Measurements from ENCODE around the gene VGLL1.

DNA sequence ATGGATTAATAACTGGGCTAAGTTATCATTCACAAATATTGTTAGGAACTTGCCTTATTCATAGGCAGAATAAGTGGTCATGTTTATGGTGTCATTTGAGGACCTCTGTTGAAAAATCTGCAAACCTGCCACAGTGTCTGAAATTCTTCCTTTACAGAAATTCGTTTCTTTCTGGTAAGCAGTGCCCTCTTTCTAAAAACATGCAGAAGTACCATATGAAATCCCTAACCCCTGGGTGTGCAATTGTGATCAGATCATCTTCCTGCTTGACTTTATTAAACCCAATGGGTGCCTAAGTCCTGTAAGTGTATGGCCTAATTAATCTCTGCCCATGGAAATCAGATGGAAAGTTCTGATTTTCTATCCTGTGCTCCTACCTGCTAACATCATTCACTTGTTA is 39.0 kb upstream of the VGLL1 start:
- TF ChIP-seq, protein P1, sequence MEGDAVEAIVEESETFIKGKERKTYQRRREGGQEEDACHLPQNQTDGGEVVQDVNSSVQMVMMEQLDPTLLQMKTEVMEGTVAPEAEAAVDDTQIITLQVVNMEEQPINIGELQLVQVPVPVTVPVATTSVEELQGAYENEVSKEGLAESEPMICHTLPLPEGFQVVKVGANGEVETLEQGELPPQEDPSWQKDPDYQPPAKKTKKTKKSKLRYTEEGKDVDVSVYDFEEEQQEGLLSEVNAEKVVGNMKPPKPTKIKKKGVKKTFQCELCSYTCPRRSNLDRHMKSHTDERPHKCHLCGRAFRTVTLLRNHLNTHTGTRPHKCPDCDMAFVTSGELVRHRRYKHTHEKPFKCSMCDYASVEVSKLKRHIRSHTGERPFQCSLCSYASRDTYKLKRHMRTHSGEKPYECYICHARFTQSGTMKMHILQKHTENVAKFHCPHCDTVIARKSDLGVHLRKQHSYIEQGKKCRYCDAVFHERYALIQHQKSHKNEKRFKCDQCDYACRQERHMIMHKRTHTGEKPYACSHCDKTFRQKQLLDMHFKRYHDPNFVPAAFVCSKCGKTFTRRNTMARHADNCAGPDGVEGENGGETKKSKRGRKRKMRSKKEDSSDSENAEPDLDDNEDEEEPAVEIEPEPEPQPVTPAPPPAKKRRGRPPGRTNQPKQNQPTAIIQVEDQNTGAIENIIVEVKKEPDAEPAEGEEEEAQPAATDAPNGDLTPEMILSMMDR (IDR thresholded peaks at IDR 0.05; ENCODE audit: low read depth, low read length, missing input control) = no peak
- TF ChIP-seq TAF1 (conservative IDR thresholded peaks at IDR 0.05) (no peak), SP1 (IDR thresholded peaks at IDR 0.05) (no peak), RAD21 (IDR thresholded peaks at IDR 0.05) (no peak), EGR1 (IDR thresholded peaks at IDR 0.05; ENCODE audit: low read depth in 2 of 2) (no peak), GABPA (IDR thresholded peaks at IDR 0.05 in 1 of 2, conservative IDR thresholded peaks at IDR 0.05 in 1 of 2) (no peak), FOXA1 (IDR thresholded peaks at IDR 0.05) (no peak), JUND (IDR thresholded peaks at IDR 0.05) (no peak), RXRA (IDR thresholded peaks at IDR 0.05) (no peak)
- TF ChIP-seq, protein P2, sequence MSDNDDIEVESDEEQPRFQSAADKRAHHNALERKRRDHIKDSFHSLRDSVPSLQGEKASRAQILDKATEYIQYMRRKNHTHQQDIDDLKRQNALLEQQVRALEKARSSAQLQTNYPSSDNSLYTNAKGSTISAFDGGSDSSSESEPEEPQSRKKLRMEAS (IDR thresholded peaks at IDR 0.05) = no peak
- TF ChIP-seq, protein P3, sequence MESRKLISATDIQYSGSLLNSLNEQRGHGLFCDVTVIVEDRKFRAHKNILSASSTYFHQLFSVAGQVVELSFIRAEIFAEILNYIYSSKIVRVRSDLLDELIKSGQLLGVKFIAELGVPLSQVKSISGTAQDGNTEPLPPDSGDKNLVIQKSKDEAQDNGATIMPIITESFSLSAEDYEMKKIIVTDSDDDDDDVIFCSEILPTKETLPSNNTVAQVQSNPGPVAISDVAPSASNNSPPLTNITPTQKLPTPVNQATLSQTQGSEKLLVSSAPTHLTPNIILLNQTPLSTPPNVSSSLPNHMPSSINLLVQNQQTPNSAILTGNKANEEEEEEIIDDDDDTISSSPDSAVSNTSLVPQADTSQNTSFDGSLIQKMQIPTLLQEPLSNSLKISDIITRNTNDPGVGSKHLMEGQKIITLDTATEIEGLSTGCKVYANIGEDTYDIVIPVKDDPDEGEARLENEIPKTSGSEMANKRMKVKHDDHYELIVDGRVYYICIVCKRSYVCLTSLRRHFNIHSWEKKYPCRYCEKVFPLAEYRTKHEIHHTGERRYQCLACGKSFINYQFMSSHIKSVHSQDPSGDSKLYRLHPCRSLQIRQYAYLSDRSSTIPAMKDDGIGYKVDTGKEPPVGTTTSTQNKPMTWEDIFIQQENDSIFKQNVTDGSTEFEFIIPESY (IDR thresholded peaks at IDR 0.05) = no peak
